G401.6 (cell line): ENCODE measurements around the gene UVRAG.

Source experiments
- FAIRE-seq: peaks from 2 replicates; lab custom pipeline; 2012; peaks lifted over from hg19 to GRCh38; lab: Jason Lieb, UNC

UVRAG gene

GRCh38 chr11:75814677-75815344, at the start of gene UVRAG:
Gene UVRAG (plus strand): TSS chr11:75815210. CDS start chr11:75815408, 198 bp downstream.
- peak; percentile 96 for FAIRE-seq

- FAIRE-seq: no peak
Measured at GRCh38 chr11:75766443-75767227, 48.4 kb upstream of the UVRAG start.

GRCh38 chr11:75767228-75767572, 47.8 kb upstream of the UVRAG start:
- FAIRE-seq: no peak

- FAIRE-seq: no peak
Measured at GRCh38 chr11:75767793-75768111, 47.3 kb upstream of the UVRAG start.

GRCh38 chr11:75768112-75768908, 46.7 kb upstream of the UVRAG start, which contains the start of gene DGAT2:
Gene DGAT2 (plus strand): TSS chr11:75768778. CDS start chr11:75768992, 214 bp downstream.
- FAIRE-seq: no peak

GRCh38 chr11:75768909-75769771, 45.9 kb upstream of the UVRAG start:
- FAIRE-seq: no peak

- FAIRE-seq: no peak
Measured at GRCh38 chr11:75770102-75770501, 44.9 kb upstream of the UVRAG start.

- no peak for FAIRE-seq
Measured at GRCh38 chr11:75771646-75772410, 43.2 kb upstream of the UVRAG start.

GRCh38 chr11:75773595-75774353, 41.2 kb upstream of the UVRAG start:
- FAIRE-seq: no peak

GRCh38 chr11:75775056-75775455, 40.0 kb upstream of the UVRAG start:
- no peak for FAIRE-seq

GRCh38 chr11:75776546-75776945, 38.5 kb upstream of the UVRAG start:
- no peak for FAIRE-seq

GRCh38 chr11:75777461-75778110, 37.4 kb upstream of the UVRAG start:
- no peak for FAIRE-seq

- FAIRE-seq: no peak
Measured at GRCh38 chr11:75778962-75779361, 36.0 kb upstream of the UVRAG start.

- no peak for FAIRE-seq
Measured at GRCh38 chr11:75779960-75780359, 35.0 kb upstream of the UVRAG start.

- no peak for FAIRE-seq
Measured at GRCh38 chr11:75780888-75781287, 34.1 kb upstream of the UVRAG start.

GRCh38 chr11:75781296-75781695, 33.7 kb upstream of the UVRAG start:
- FAIRE-seq: no peak

GRCh38 chr11:75781831-75782230, 33.2 kb upstream of the UVRAG start:
- FAIRE-seq: no peak

GRCh38 chr11:75782540-75783263, 32.3 kb upstream of the UVRAG start:
- no peak for FAIRE-seq

GRCh38 chr11:75783416-75784084, 31.5 kb upstream of the UVRAG start:
- FAIRE-seq: no peak
